GM18870 (cell line): ENCODE results near the gene MRPL11.

Experiments
- ATAC-seq: cut with Tn5 transposase; IDR thresholded peaks from one replicate; pipeline ENCODE4 v1.9.1; 2021; ENCODE audit warnings: moderate library complexity; ENCODE audit not compliant: unreplicated experiment

Gene MRPL11

DNA sequence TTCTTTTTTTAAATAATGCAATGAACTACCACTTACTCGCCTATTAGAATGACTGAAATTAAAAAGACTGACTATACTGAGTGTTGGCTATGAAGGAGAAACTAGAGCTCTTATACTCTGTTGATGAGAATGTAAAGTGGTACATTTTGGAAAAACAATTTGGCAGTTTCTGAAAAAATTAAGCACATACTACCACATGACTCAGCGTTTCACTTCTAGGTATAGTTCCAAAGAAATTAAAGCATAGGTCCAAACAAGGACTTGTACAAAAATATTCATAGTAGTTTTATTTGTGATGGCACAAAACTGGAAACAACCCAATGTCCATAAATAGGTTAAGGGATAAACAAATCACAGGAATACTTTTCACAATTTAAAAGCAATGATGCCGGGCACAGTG is 44.7 kb downstream of the MRPL11 start:
- no peak for ATAC-seq

- ATAC-seq = no peak
Measured at GRCh38 chr11:66391322-66391721, 47.3 kb downstream of the MRPL11 start.

- ATAC-seq = no peak
Measured at GRCh38 chr11:66388780-66389386, 49.8 kb downstream of the MRPL11 start.

DNA sequence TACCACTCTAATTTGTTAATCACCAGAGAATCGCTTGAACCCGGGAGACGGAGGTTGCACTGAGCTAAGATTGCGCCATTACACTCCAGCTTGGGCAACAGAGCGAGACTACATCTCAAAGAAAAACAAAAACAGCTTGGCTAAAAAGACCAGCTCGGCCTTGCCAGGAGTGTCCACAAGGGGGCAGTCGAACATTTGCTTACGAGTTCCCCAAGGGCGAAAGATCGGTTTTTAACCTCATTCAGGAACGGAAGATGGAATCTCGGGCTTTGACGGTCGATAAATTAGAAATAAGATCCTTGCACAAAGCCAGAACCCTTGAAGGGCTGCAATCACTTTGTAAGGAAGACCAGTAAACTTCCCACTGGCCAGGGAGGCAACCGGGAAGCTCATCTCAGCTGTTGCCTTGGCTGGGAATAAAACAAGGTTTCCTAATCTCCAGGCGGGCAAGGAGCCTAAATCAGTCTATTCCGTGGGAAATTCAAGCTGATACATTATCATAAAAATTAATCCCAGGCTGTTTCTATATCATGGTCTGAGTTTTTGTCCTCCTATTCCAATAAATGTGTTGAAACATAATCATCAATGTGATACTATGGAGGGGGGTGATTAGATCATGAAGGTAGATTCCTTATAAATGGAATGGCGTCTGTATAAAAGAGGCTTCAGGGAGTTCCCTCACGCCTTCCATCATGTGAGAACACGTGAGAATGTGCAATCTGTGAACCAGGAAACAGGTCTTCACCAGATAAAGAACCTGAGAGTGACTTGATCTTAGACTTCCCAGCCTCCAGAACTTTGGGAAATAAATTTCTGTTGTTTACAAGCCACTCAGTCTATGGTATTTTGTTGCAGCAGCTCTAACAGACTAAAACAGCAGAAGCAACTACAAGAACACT is 52.2 kb downstream of the MRPL11 start:
- no peak for ATAC-seq
